ENCODE data around the gene AOPEP. TPM values are rescaled to one million over a fixed set of nuclear protein-coding genes. Genes with fewer than 3 reads are reported as not detected.
A peak's percentile ranks its signal among the peaks of the same experiment; 100 is the strongest.
"Not testable (repeated sequence)": the region's sequence is repeated elsewhere in the genome, so short reads cannot be mapped to it uniquely, and the experiment has no call there.

Gene AOPEP
- total RNA-seq, 2 experiments from 2014 or later = 8.9 to 9.5 TPM

DNA sequence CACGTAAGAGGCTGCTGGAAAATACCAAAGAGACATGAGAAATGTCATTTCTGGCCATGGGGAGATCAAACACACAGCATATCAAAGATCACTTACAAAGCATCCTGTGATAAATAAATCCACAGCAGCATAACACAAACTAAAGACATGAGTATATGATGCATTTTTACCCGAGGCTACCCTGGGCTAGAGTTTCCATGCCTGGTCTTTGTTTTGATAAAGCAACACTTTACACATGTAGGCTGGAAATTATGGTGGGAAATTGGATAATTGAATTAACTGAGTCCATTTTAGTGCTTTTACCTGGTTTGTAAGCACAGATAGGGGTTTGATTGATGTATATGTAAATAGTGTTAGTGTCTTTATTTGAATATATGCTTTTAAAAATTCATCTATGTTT lies 288.4 kb downstream of the AOPEP start:
- CTCF ChIA-PET = interaction anchor here (0.6 kb wide), 1 partner anchor 154 kb away, joined by 3 read pairs; no protein-coding TSS in a partner anchor
- intact Hi-C loops (cut with DNase I, micrococcal nuclease) = no loop called here
- H3K27me3 Mint-ChIP-seq = no peaks in the 10 kb centered on the region

DNA sequence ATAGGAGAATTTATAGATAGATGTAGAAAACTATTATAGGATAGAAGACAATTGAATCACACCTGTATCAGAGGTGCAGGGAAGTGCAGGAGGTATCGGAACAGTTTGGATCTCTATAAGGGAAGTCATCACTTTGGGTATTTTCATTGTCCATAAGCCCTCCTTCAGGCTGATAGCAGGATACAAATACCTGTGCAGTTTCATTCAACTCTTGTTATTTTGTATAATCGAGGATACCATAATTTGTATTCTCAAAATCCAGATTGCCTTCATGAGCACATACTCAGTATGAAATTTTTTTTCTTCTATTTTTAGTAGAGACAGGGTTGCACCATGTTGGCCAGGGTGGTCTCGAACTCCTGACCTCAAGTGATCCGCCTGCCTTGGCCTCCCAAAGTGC lies 289.1 kb downstream of the AOPEP start:
- Mint-ChIP-seq H3K27me3 (no peaks in the 10 kb centered on the region), H3K9me3 (ENCODE audit: low read depth) (no peaks in the 10 kb centered on the region), H3K27ac (no peak overlapping the region), H3K36me3 (ENCODE audit: low read depth) (peaks cover 4% of the 10 kb centered on the region), H3K4me1 (no peaks in the 10 kb centered on the region), H3K4me3 (no peak overlapping the region)
- DNase-seq (no peak), ATAC-seq (no peak)
- CTCF ChIA-PET = no interaction called here
- POLR2A ChIA-PET = interaction anchor here (0.7 kb wide), 2 partner anchors 23 to 1052 kb away, joined by 7 to 15 read pairs; no protein-coding TSS in a partner anchor
- intact Hi-C loops (cut with DNase I, micrococcal nuclease) = no loop called here

More for the DNA sequence above, 288.4 kb downstream of the AOPEP start:
- no peak for ATAC-seq
- POLR2A ChIA-PET = no interaction called here
- no peak overlapping the region for H3K4me3 Mint-ChIP-seq
- no peaks in the 10 kb centered on the region for H3K9me3 Mint-ChIP-seq (ENCODE audit: low read depth)
- DNase-seq = no peak
- H3K36me3 Mint-ChIP-seq (ENCODE audit: low read depth) = peaks cover under 1% of the 10 kb centered on the region
- H3K4me1 Mint-ChIP-seq = no peaks in the 10 kb centered on the region
- H3K27ac Mint-ChIP-seq = no peak overlapping the region

DNA sequence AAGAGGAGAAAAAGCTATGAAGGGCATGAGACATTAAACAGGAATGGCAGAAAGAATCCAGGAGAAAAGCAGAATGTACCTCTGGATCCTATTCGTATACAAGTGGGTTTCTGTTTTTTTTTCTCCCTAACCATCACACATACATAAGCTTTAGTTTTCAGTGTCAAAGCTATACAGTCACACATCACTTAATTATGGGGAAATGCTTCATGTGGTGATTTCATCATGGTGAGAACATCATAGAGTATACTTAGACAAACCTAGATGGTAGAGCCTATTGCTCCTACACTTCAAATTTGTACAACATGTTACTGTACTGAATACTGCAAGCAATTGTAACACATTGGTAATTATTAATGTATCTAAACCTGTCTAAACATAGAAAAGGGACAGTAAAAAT lies 290.6 kb downstream of the AOPEP start:
- intact Hi-C loops (cut with DNase I, micrococcal nuclease) = no loop called here
- DNase-seq (no peak), ATAC-seq (no peak)
- Mint-ChIP-seq H3K36me3 (ENCODE audit: low read depth) (peaks cover 4% of the 10 kb centered on the region), H3K27me3 (no peaks in the 10 kb centered on the region), H3K4me1 (no peaks in the 10 kb centered on the region), H3K27ac (no peak overlapping the region), H3K4me3 (no peak overlapping the region), H3K9me3 (ENCODE audit: low read depth) (no peaks in the 10 kb centered on the region)
- ChIA-PET CTCF (interaction anchor here (0.6 to 1.1 kb wide), 2 partner anchors 13 to 26 kb away, joined by 3 read pairs; no protein-coding TSS in a partner anchor), POLR2A (no interaction called here)

DNA sequence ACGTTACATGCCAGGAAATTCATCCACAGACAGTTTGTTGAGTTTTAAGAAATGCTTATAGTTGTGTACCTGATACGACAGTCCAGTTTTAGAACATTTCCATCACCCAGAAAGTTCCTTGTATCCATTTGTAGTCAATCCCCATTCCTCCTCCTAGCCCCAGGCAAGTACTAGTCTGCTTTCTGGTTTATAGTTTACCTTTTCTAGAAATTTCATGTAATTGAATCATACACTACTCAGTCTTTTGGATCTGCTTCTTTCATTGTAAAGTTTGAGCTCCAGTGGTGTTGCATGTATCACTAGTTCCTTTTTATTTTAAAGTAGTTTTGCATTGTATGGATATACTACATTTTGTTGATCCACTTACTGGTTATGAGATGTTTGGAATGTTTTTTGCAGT lies 291.2 kb downstream of the AOPEP start:
- H3K4me1 Mint-ChIP-seq = no peaks in the 10 kb centered on the region
- POLR2A ChIA-PET = no interaction called here
- H3K36me3 Mint-ChIP-seq (ENCODE audit: low read depth) = peaks cover 4% of the 10 kb centered on the region
- H3K27ac Mint-ChIP-seq = no peak overlapping the region
- ATAC-seq = no peak
- H3K27me3 Mint-ChIP-seq = no peaks in the 10 kb centered on the region
- CTCF ChIA-PET = no interaction called here
- H3K4me3 Mint-ChIP-seq = no peak overlapping the region
- intact Hi-C loops (cut with DNase I, micrococcal nuclease) = no loop called here
- no peaks in the 10 kb centered on the region for H3K9me3 Mint-ChIP-seq (ENCODE audit: low read depth)
- no peak for DNase-seq

DNA sequence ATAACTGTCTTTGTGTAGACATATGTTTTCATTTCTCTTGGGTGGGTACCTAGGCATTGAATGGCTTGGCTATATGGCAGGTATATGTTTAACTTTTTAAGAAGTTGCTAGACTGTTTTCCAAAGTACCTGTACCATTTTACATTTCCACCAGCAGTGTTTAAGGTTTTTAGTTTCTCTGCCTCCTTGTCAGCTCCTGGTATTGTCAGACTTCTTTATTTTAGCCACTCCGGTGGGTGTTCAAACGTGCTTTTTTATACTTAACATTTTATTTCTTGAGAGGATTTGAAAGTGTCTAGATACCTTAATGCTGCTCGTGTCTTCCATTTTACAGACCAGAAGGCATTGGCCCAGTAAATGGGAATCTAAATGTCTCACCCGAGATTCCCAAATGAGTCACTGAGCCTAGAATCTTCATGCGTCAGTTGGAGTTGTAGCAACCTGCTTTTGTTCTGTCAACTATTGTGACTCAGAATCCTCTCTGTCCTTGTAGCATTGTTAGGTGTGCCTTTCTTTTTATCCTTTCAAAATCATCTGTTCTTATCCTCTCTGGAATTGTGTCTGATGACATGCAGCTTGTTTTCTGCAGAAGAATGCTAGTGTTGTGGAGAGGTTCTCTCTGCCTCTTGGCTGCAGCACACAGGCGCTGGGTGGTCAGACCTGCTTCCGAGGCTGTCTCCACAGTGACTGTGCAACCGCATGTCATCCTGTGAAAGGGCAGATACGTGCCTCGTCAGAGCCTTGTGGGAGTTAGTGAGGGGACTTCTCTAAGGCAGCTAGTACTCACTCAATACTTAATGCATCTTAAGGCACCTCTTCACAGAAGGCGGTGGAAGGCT lies 291.8 kb downstream of the AOPEP start:
- ATAC-seq (peak; percentile 63), DNase-seq (peak; percentile 41)
- ChIA-PET POLR2A (no interaction called here), CTCF (no interaction called here)
- no peaks in the 10 kb centered on the region for H3K4me1 Mint-ChIP-seq
- peaks cover 4% of the 10 kb centered on the region for H3K36me3 Mint-ChIP-seq (ENCODE audit: low read depth)
- H3K4me3 Mint-ChIP-seq = no peak overlapping the region
- no peaks in the 10 kb centered on the region for H3K9me3 Mint-ChIP-seq (ENCODE audit: low read depth)
- no peaks in the 10 kb centered on the region for H3K27me3 Mint-ChIP-seq
- intact Hi-C loops (cut with DNase I, micrococcal nuclease) = no loop called here
- no peak overlapping the region for H3K27ac Mint-ChIP-seq

DNA sequence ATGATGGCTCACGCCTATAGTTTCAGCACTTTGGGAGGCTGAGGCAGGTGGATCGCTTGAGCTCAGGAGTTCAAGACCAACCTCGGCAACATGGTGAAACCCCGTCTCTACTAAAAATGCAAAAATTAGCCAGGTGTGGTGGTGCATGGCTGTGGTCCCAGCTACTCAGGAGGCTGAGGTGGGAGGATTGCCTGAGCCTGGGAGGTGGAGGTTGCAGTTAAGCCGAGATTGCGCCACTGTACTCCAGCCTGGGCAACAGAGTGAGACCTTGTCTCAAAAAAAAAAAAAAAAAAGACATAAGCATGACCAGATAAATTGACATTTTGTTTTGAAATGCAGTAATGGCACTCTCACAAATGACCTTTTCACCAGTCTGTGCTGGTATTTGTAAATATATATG lies 294.1 kb downstream of the AOPEP start:
- H3K27ac Mint-ChIP-seq; ATAC-seq; POLR2A ChIA-PET; H3K9me3 Mint-ChIP-seq (ENCODE audit: low read depth); CTCF ChIA-PET; intact Hi-C loops (cut with DNase I, micrococcal nuclease); H3K4me3 Mint-ChIP-seq; DNase-seq; H3K36me3 Mint-ChIP-seq (ENCODE audit: low read depth); H3K4me1 Mint-ChIP-seq; H3K27me3 Mint-ChIP-seq: not testable (repeated sequence)

DNA sequence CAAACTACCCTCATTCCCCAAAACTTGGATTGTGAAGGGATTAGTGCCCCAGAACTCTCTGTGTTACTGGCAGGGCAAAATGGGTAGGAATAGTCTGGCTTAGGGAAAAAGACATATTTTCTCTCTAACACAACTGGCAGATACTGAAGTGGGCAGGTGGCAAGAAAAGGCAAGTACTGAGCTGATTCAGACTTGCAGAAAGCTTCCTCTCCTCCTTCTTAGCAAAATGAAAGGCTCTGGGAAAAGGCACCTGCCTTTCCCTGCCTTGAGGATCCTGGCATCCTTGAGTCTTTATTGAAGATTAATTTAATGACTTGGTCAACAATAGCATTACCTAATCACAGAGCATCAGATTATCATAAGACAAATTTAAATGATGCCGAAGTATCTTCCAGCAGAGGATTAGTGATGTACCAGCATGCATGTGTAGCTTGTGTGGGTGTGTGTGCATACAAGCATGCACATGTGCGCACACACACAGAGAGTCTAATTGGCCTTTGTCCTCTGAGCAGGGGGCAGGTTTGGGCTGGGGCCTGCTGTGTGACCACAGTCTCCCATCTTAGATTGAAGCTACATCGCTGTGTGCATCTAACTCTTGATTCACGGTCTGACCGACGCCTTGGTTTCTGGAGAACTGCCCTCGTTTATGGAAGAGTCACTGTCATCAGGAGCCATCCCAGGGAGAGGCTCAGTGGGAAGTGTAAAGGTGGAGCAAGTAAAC lies 294.8 kb downstream of the AOPEP start:
- H3K27ac Mint-ChIP-seq = no peak overlapping the region
- peaks cover 4% of the 10 kb centered on the region for H3K36me3 Mint-ChIP-seq (ENCODE audit: low read depth)
- no peaks in the 10 kb centered on the region for H3K4me1 Mint-ChIP-seq
- intact Hi-C loops (cut with DNase I, micrococcal nuclease) = no loop called here
- ChIA-PET CTCF (no interaction called here), POLR2A (interaction anchor here (0.6 kb wide), 1 partner anchor 1422 kb away, joined by 5 read pairs; no protein-coding TSS in a partner anchor)
- no peak overlapping the region for H3K4me3 Mint-ChIP-seq
- no peaks in the 10 kb centered on the region for H3K27me3 Mint-ChIP-seq
- DNase-seq (no peak), ATAC-seq (no peak)
- H3K9me3 Mint-ChIP-seq (ENCODE audit: low read depth) = no peaks in the 10 kb centered on the region

DNA sequence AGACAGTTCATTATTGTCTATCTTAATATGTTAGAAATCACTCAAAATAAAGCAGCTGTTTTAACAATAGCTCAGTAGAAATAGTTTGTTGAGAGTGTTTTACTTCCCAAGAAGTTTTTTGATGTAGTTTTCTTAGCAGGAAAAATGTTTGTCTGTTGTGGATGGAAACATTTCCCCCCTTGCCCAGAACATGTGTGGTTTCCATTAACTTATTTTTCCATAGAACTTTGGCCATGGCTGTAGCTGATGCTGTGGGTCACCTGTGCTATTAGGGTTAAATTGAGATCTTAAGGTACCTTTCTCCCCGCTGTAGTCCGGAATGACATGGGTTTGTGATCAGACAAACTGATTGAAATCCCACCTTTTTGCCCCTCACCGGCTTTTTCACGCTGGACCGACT lies 296.2 kb downstream of the AOPEP start:
- POLR2A ChIA-PET = no interaction called here
- no peak for DNase-seq
- no peaks in the 10 kb centered on the region for H3K27me3 Mint-ChIP-seq
- H3K27ac Mint-ChIP-seq = no peak overlapping the region
- H3K9me3 Mint-ChIP-seq (ENCODE audit: low read depth) = no peaks in the 10 kb centered on the region
- peaks cover 4% of the 10 kb centered on the region for H3K36me3 Mint-ChIP-seq (ENCODE audit: low read depth)
- no peak for ATAC-seq
- no peak overlapping the region for H3K4me3 Mint-ChIP-seq
- intact Hi-C loops (cut with DNase I, micrococcal nuclease) = no loop called here
- no peaks in the 10 kb centered on the region for H3K4me1 Mint-ChIP-seq
- CTCF ChIA-PET = no interaction called here

DNA sequence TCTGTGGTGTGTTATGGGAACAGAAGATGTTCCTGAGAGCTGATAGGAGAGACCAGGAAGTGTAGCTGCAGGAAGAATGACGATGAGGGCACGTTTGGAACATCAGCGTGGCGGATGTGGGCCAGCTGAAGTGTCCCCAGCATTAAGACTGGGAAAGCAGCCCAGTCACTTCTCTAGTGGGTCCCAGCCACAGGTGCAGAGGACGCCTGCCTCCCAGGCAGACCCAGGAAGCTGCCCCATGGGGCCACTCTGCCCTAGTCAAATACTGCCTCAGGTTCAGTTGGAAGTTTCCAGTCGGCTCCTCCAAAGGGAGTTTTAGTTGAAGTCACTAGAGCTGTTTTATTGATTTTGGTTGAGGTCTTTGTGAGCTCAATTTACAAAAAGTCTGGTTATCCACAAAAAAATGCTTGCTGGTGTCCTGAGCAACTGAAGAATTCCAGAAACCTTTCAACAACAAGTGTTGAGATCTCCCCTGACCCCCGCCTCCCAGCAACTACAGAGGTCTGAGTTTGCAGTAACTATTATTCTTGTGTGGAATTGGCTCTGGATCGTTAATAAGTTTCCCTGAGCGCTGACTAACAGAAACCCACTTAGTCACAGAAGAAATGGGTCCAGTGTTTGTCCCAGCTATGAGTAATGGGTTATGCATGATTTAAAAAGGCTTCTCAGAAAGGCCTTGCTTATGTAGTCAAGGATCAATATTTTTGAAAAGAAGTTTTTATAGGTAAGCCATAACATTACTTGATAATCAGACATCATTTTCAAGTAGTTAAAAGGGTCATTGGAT lies 296.9 kb downstream of the AOPEP start:
- H3K27ac Mint-ChIP-seq = no peak overlapping the region
- ChIA-PET POLR2A (no interaction called here), CTCF (interaction anchor here (0.6 to 1.0 kb wide), 4 partner anchors 13 to 1342 kb away, joined by 3 to 4 read pairs (median 3); no protein-coding TSS in a partner anchor)
- H3K27me3 Mint-ChIP-seq = no peaks in the 10 kb centered on the region
- H3K9me3 Mint-ChIP-seq (ENCODE audit: low read depth) = no peaks in the 10 kb centered on the region
- intact Hi-C loops (cut with DNase I, micrococcal nuclease) = no loop called here
- DNase-seq (no peak), ATAC-seq (no peak)
- no peak overlapping the region for H3K4me3 Mint-ChIP-seq
- peaks cover 4% of the 10 kb centered on the region for H3K36me3 Mint-ChIP-seq (ENCODE audit: low read depth)
- no peaks in the 10 kb centered on the region for H3K4me1 Mint-ChIP-seq

DNA sequence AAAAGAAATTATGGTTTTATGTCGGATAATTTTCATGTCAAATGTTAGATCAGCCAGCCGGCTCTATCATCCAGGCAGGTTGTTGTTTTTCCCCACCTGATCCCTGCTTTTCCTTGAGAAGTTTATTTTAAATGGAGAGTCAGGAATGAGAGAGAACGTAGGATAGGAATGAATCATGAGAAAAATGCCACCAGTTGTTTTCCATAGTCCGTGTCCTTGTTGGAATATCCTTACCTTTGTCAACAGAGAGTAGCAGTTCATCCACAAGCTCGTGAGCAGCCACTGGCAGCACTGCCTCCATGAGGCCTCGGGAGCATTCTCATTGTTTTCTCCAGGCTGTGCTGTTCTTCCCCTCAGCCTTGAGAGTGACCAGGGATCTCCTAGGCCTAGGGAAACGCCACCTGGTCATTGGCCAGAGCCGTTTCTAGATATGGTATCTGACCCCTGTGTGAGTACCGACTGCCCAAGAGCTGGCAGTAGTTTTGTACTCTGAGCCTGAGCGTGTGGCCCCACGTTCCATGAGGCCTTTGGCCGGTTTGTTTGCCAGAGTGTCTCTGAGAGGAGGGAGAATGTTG lies 297.7 kb downstream of the AOPEP start:
- no peak overlapping the region for H3K4me3 Mint-ChIP-seq
- H3K27me3 Mint-ChIP-seq = no peaks in the 10 kb centered on the region
- peaks cover 4% of the 10 kb centered on the region for H3K36me3 Mint-ChIP-seq (ENCODE audit: low read depth)
- POLR2A ChIA-PET = no interaction called here
- H3K4me1 Mint-ChIP-seq = no peaks in the 10 kb centered on the region
- CTCF ChIA-PET = interaction anchor here (1.0 kb wide), 1 partner anchor 343 kb away, joined by 3 read pairs; no protein-coding TSS in a partner anchor
- intact Hi-C loops (cut with DNase I, micrococcal nuclease) = no loop called here
- DNase-seq (no peak), ATAC-seq (no peak)
- H3K9me3 Mint-ChIP-seq (ENCODE audit: low read depth) = no peaks in the 10 kb centered on the region
- no peak overlapping the region for H3K27ac Mint-ChIP-seq

Data from activated CD4-positive, alpha-beta T cell treated with anti-CD3 and anti-CD28 coated beads for 36 hours (primary cell).